NCI-H1436 (cell line): Measurements from ENCODE around the gene ATP8A1.

ENCODE experiments used
- DNase-seq: peaks from one replicate; lab custom pipeline; 2025; lab: John Stamatoyannopoulos, UW

The ATP8A1 gene

GRCh38 chr4:42364266-42365053 lies 292.4 kb downstream of the ATP8A1 start:
- DNase-seq: no peak

- DNase-seq: no peak
Observed at GRCh38 chr4:42363614-42364013, 293.3 kb downstream of the ATP8A1 start.

GRCh38 chr4:42362591-42362990 lies 294.3 kb downstream of the ATP8A1 start:
- no peak for DNase-seq

- DNase-seq: no peak
Observed at GRCh38 chr4:42361456-42361855, 295.4 kb downstream of the ATP8A1 start.

GRCh38 chr4:42360256-42360669 lies 296.6 kb downstream of the ATP8A1 start:
- DNase-seq: no peak

GRCh38 chr4:42359711-42360110 lies 297.2 kb downstream of the ATP8A1 start:
- no peak for DNase-seq
